GM21529 (cell line): ENCODE data around the gene ADARB1.

Experiments
- ATAC-seq: cut with Tn5 transposase; IDR thresholded peaks from one replicate; pipeline ENCODE4 v1.9.1; 2021; ENCODE audit not compliant: unreplicated experiment

The ADARB1 gene

GRCh38 chr21:45259206-45259840, 184.9 kb downstream of the ADARB1 start:
- no peak for ATAC-seq

- no peak for ATAC-seq
Measured at GRCh38 chr21:45260191-45260825, 185.9 kb downstream of the ADARB1 start.

GRCh38 chr21:45261093-45261492, 186.7 kb downstream of the ADARB1 start:
- no peak for ATAC-seq

- ATAC-seq, result no peak
Measured at GRCh38 chr21:45262041-45262581, 187.7 kb downstream of the ADARB1 start.

- no peak for ATAC-seq
Measured at GRCh38 chr21:45262616-45263015, 188.2 kb downstream of the ADARB1 start.

- ATAC-seq, result no peak
Measured at GRCh38 chr21:45263534-45263933, 189.2 kb downstream of the ADARB1 start.

GRCh38 chr21:45264146-45264911, 189.9 kb downstream of the ADARB1 start:
- ATAC-seq, result no peak

- no peak for ATAC-seq
Measured at GRCh38 chr21:45264912-45265515, 190.6 kb downstream of the ADARB1 start.

GRCh38 chr21:45265721-45266517, 191.5 kb downstream of the ADARB1 start:
- no peak for ATAC-seq

- no peak for ATAC-seq
Measured at GRCh38 chr21:45266518-45267389, 192.4 kb downstream of the ADARB1 start.

- ATAC-seq, result no peak
Measured at GRCh38 chr21:45267390-45267760, 193.0 kb downstream of the ADARB1 start.

- ATAC-seq, result no peak
Measured at GRCh38 chr21:45269861-45270260, 195.5 kb downstream of the ADARB1 start.

- no peak for ATAC-seq
Measured at GRCh38 chr21:45270306-45270821, 196.0 kb downstream of the ADARB1 start.
